Keratinocyte (primary cell): ENCODE data around the gene VPS37C. TPM values are rescaled to one million over a fixed set of nuclear protein-coding genes. Genes with fewer than 3 reads are reported as not detected.

Experiments
- DNase-seq: peaks from one replicate; pipeline ENCODE4 v3.0.0-alpha.2; 2011; ENCODE audit warnings: low read depth, missing footprints, low spot score
- FAIRE-seq: peaks from 2 replicates; lab custom pipeline; 2011; peaks lifted over from hg19 to GRCh38; lab: Jason Lieb, UNC
- H2AFZ ChIP-seq: 2 replicates; pipeline ENCODE4 v1.6.0; 2012; ENCODE audit warnings: low read length, control low read depth, inconsistent platforms; ENCODE audit not compliant: control insufficient read depth
- H3K27ac ChIP-seq: 2 replicates; pipeline ENCODE4 v1.5.1; 2011; ENCODE audit warnings: low read length; ENCODE audit not compliant: control insufficient read depth, insufficient read depth
- H3K27me3 ChIP-seq: 3 replicates; pipeline ENCODE4 v1.6.0; 2011; ENCODE audit warnings: low read length; ENCODE audit not compliant: control insufficient read depth, insufficient read depth; ENCODE audit errors: extremely low read depth
- H3K36me3 ChIP-seq, 2 experiments: 2 replicates in 1 of 2; 3 replicates in 1 of 2; pipeline ENCODE4 v1.5.1; 2011; ENCODE audit warnings: low read length in 2 of 2, mild to moderate bottlenecking in 1 of 2; ENCODE audit not compliant: control insufficient read depth in 2 of 2, insufficient read depth in 2 of 2; ENCODE audit errors: extremely low read depth in 1 of 2
- H3K4me1 ChIP-seq: 3 replicates; pipeline ENCODE4 v1.5.1; 2011; ENCODE audit warnings: low read length; ENCODE audit not compliant: control insufficient read depth, insufficient read depth; ENCODE audit errors: extremely low read depth
- H3K4me2 ChIP-seq: 3 replicates; pipeline ENCODE4 v1.6.0; 2011; ENCODE audit warnings: low read depth, low read length; ENCODE audit not compliant: control insufficient read depth, insufficient read depth; ENCODE audit errors: extremely low read depth
- H3K4me3 ChIP-seq, 3 experiments: fragments of 200-600 bp in 1 of 3; sonication (generic) in 1 of 3; 2 replicates in 2 of 3; 3 replicates in 1 of 3; pipeline ENCODE4 v1.5.1; 2011 to 2016; ENCODE audit warnings: low read length in 3 of 3, mild to moderate bottlenecking in 3 of 3, control low read depth in 2 of 3, inconsistent platforms in 1 of 3, low read depth in 1 of 3, mixed read lengths in 1 of 3, mixed run types in 1 of 3, moderate library complexity in 1 of 3; ENCODE audit not compliant: control insufficient read depth in 2 of 3, insufficient read depth in 2 of 3; ENCODE audit errors: extremely low read depth in 1 of 3
- H3K79me2 ChIP-seq: 2 replicates; pipeline ENCODE4 v1.6.0; 2012; ENCODE audit warnings: low read length; ENCODE audit not compliant: control insufficient read depth, insufficient read depth
- H3K9ac ChIP-seq: 3 replicates; pipeline ENCODE4 v1.6.0; 2011; ENCODE audit warnings: low read length; ENCODE audit not compliant: control insufficient read depth, insufficient read depth; ENCODE audit errors: extremely low read depth
- H3K9me1 ChIP-seq: 3 replicates; pipeline ENCODE4 v1.6.0; 2011; ENCODE audit warnings: low read length; ENCODE audit not compliant: control insufficient read depth, insufficient read depth; ENCODE audit errors: extremely low read depth
- H3K9me3 ChIP-seq: 2 replicates; pipeline ENCODE4 v1.5.1; 2012; ENCODE audit warnings: low read depth, low read length; ENCODE audit not compliant: control insufficient read depth
- H4K20me1 ChIP-seq: 3 replicates; pipeline ENCODE4 v1.6.0; 2011; ENCODE audit warnings: low read length; ENCODE audit not compliant: control insufficient read depth, insufficient read depth; ENCODE audit errors: extremely low read depth
- CTCF ChIP-seq, 3 experiments: IDR thresholded peaks in 1 of 3; conservative IDR thresholded peaks in 1 of 3; optimal IDR thresholded peaks in 1 of 3; 2 replicates in 2 of 3; 3 replicates in 1 of 3; pipeline versions ENCODE3 to v1.5.1; 2011; ENCODE audit warnings: low read length in 3 of 3, mild to moderate bottlenecking in 3 of 3, moderate library complexity in 2 of 3, control low read depth in 1 of 3, inconsistent platforms in 1 of 3; ENCODE audit not compliant: insufficient read depth in 2 of 3; ENCODE audit errors: extremely low read depth in 1 of 3
- EZH2 ChIP-seq: IDR thresholded peaks from one replicate; pipeline ENCODE4 v1.6.1; 2012; ENCODE audit warnings: inconsistent platforms, mild to moderate bottlenecking, low read length, moderate library complexity
- dilution Hi-C: fragments of 300-500 bp; cut with MboI; formaldehyde crosslinking; loops from one replicate; pipeline ENCODE4 v1.7.0; 2020; ENCODE audit warnings: low sequenced_read_pairs; ENCODE audit not compliant: extremely low pct_ligation_motif_present
- polyA plus RNA-seq, 5 experiments: library from polyadenylated mRNA; depleted of rRNA in 3 of 5; stranded (reverse) in 3 of 5; stranded (forward) in 1 of 5; unstranded in 1 of 5; fragments of >200 nt; gene quantifications; 1 replicate in 1 of 5; 2 replicates in 3 of 5; 3 replicates in 1 of 5; pipeline versions ENCODE4 v1.2.1 to v1.2.3, GENCODE V29; 2011 to 2012; ENCODE audit warnings: missing spikeins in 2 of 5, low read depth in 1 of 5, low replicate concordance in 1 of 5

Gene VPS37C
- polyA plus RNA-seq, 1 donor (not counting 4 experiments of a cell fraction or from before 2014, with no cell fraction given), result 8.0 TPM

GRCh38 chr11:61082931-61083531 is 78.2 kb downstream of the VPS37C start:
- Histone ChIP-seq H3K9me3 (no peaks in the 10 kb centered on the region), H3K79me2 (no peaks in the 10 kb centered on the region), H3K9ac (no peak overlapping the region), H2AFZ (no peak overlapping the region), H3K4me1 (no peaks in the 10 kb centered on the region), H3K9me1 (no peaks in the 10 kb centered on the region), H4K20me1 (no peaks in the 10 kb centered on the region), H3K27me3 (peaks cover 9% of the 10 kb centered on the region), H3K4me3 (no peak overlapping the region), H3K4me2 (no peak overlapping the region), H3K36me3 (no peaks in the 10 kb centered on the region), H3K27ac (no peak overlapping the region)
- FAIRE-seq (no peak), DNase-seq (no peak)
- dilution Hi-C loops, result no loop called here
- TF ChIP-seq CTCF (optimal IDR thresholded peaks at IDR 0.05 in 1 of 3, IDR thresholded peaks at IDR 0.05 in 1 of 3, conservative IDR thresholded peaks at IDR 0.05 in 1 of 3; ENCODE audit: extremely low read depth in 1 of 3, insufficient read depth in 2 of 3, low read length in 3 of 3) (no peak), EZH2 (no peak)

GRCh38 chr11:61082062-61082870 is 79.0 kb downstream of the VPS37C start:
- Histone ChIP-seq H3K79me2 (no peaks in the 10 kb centered on the region), H2AFZ (no peak overlapping the region), H3K36me3 (no peaks in the 10 kb centered on the region), H3K27ac (no peak overlapping the region), H3K9me3 (no peaks in the 10 kb centered on the region), H3K4me2 (no peak overlapping the region), H4K20me1 (no peaks in the 10 kb centered on the region), H3K9ac (no peak overlapping the region), H3K9me1 (no peaks in the 10 kb centered on the region), H3K27me3 (peaks cover 9% of the 10 kb centered on the region), H3K4me1 (no peaks in the 10 kb centered on the region), H3K4me3 (no peak overlapping the region)
- dilution Hi-C loops, result no loop called here
- TF ChIP-seq CTCF (optimal IDR thresholded peaks at IDR 0.05 in 1 of 3, IDR thresholded peaks at IDR 0.05 in 1 of 3, conservative IDR thresholded peaks at IDR 0.05 in 1 of 3; ENCODE audit: extremely low read depth in 1 of 3, insufficient read depth in 2 of 3, low read length in 3 of 3), result no peak
- no peak for TF ChIP-seq EZH2
- no peak for FAIRE-seq
- DNase-seq, result no peak
